K562 (cell line): Measurements from ENCODE around the gene WBP1L. TPM values are rescaled to one million over a fixed set of nuclear protein-coding genes. Genes with fewer than 3 reads are reported as not detected.

Experiments
- ARHGAP35 ChIP-seq: fragments of 450-650 bp; IDR thresholded peaks from 2 replicates; pipeline ENCODE4 v1.6.1; 2018; ENCODE audit not compliant: partially characterized antibody
- ATF6 ChIP-seq: sonication (generic); formaldehyde crosslinking; IDR thresholded peaks from 2 replicates; pipeline ENCODE4 v1.4.0; 2020; ENCODE audit warnings: mild to moderate bottlenecking, missing genetic modification reagents
- CLOCK ChIP-seq: fragments of 250-450 bp; sonication (Bioruptor Pico); IDR thresholded peaks from 2 replicates; pipeline ENCODE4 v1.4.0; 2020; ENCODE audit warnings: mild to moderate bottlenecking, moderate library complexity, borderline replicate concordance
- ELF1 ChIP-seq: fragments of 200-800 bp; sonication (Bioruptor generic); IDR thresholded peaks from 2 replicates; pipeline ENCODE4 v1.6.1; 2016; ENCODE audit warnings: missing genetic modification characterization, missing compliant biosample characterization
- GABPA ChIP-seq: fragments of 200-800 bp; sonication (Bioruptor generic); conservative IDR thresholded peaks from 2 replicates; pipeline ENCODE4 v1.6.1; 2016; ENCODE audit warnings: low read depth, missing genetic modification characterization, missing compliant biosample characterization
- HDAC1 ChIP-seq, 2 experiments: fragments of 450-650 bp; IDR thresholded peaks; 2 replicates each; pipeline ENCODE4 v1.6.1; 2016 to 2017; ENCODE audit warnings: inconsistent platforms in 1 of 2, mild to moderate bottlenecking in 1 of 2, moderate library complexity in 1 of 2
- HDGF ChIP-seq: fragments of 450-650 bp; IDR thresholded peaks from 2 replicates; pipeline ENCODE4 v1.6.1; 2016
- HNRNPL ChIP-seq: fragments of 200-400 bp; formaldehyde crosslinking; IDR thresholded peaks from 2 replicates; pipeline ENCODE4 v1.6.1; 2017; ENCODE audit warnings: low read depth, mild to moderate bottlenecking, low read length
- MAFG ChIP-seq: fragments of 450-650 bp; conservative IDR thresholded peaks from 2 replicates; pipeline ENCODE4 v1.6.1; 2016; ENCODE audit warnings: missing genetic modification characterization, missing compliant biosample characterization
- MNT ChIP-seq, 2 experiments: fragments of 450-650 bp; conservative IDR thresholded peaks; 2 replicates each; pipeline ENCODE4 v1.6.1; 2017; ENCODE audit warnings: mild to moderate bottlenecking in 2 of 2, moderate library complexity in 2 of 2
- NR2C1 ChIP-seq, 2 experiments: fragments of 450-650 bp; IDR thresholded peaks; 2 replicates each; pipeline ENCODE4 v1.6.1; 2017; ENCODE audit warnings: mild to moderate bottlenecking in 2 of 2, antibody characterized with exemption in 1 of 2, inconsistent platforms in 1 of 2, missing compliant biosample characterization in 1 of 2, missing genetic modification characterization in 1 of 2
- POLR2AphosphoS5 ChIP-seq: IDR thresholded peaks from 2 replicates; pipeline ENCODE4 v1.6.1; 2011; ENCODE audit warnings: mild to moderate bottlenecking, low read depth, low read length, moderate library complexity; ENCODE audit not compliant: control insufficient read depth, insufficient read depth
- POLR2B ChIP-seq: fragments of 450-650 bp; IDR thresholded peaks from 2 replicates; pipeline ENCODE4 v1.6.1; 2018; ENCODE audit warnings: low read depth; ENCODE audit not compliant: partially characterized antibody
- PREB ChIP-seq: sonication (generic); formaldehyde crosslinking; IDR thresholded peaks from 2 replicates; pipeline ENCODE4 v1.8.1; 2023; ENCODE audit warnings: mild to moderate bottlenecking, missing genetic modification reagents
- SLC30A9 ChIP-seq: fragments of 250-450 bp; sonication (Bioruptor Pico); IDR thresholded peaks from 2 replicates; pipeline ENCODE4 v1.8.0; 2022; ENCODE audit warnings: mild to moderate bottlenecking, moderate library complexity
- TFAP4 ChIP-seq: sonication (generic); formaldehyde crosslinking; IDR thresholded peaks from 2 replicates; pipeline ENCODE4 v1.8.0; 2022; ENCODE audit warnings: missing genetic modification reagents, mild to moderate bottlenecking, moderate library complexity, borderline replicate concordance
- ZNF398 ChIP-seq: fragments of 250-450 bp; sonication (Bioruptor Pico); IDR thresholded peaks from 2 replicates; pipeline ENCODE4 v1.8.0; 2021; ENCODE audit warnings: moderate library complexity, mild to moderate bottlenecking, inconsistent platforms
- ZSCAN29 ChIP-seq: fragments of 450-650 bp; IDR thresholded peaks from 2 replicates; pipeline ENCODE4 v1.6.1; 2017
- polyA plus RNA-seq, 8 experiments: library from polyadenylated mRNA; depleted of rRNA in 4 of 8; stranded (reverse) in 5 of 8; unstranded in 3 of 8; fragments of >200 nt; fragmentation: Nextera tagmentation in 2 of 8; fragmentation: Illumina TruSeq in 1 of 8; extraction: Ambion mirVana in 2 of 8; extraction: Trizol in 1 of 8; gene quantifications; 2 replicates each; pipeline versions ENCODE4 v1.2.1 to v1.2.3, GENCODE V29; 2011 to 2014; ENCODE audit warnings: inconsistent platforms in 1 of 8, missing spikeins in 1 of 8
- total RNA-seq, 7 experiments: library from RNA; depleted of rRNA in 6 of 7; stranded (reverse); fragments of >200 nt in 6 of 7; fragmentation: Illumina TruSeq in 2 of 7; extraction: Trizol in 2 of 7; gene quantifications; 2 replicates each; pipeline versions ENCODE4 v1.2.1 to v1.2.3, GENCODE V29; 2011 to 2021; ENCODE audit warnings: low replicate concordance in 1 of 7

Gene WBP1L
- total and polyA plus RNA-seq, 9 of the 15 experiments (the other 6 are each of a cell fraction or from before 2014, with no cell fraction given) = 3.2 to 14.4 (median 11.3) TPM

GRCh38 chr10:102718220-102718619, 25.5 kb upstream of the WBP1L start (continued):
- TF ChIP-seq SLC30A9 (CRISPR knock-in tag) = no peak
- peak; percentile 25; the same call in 1 of the 2 replicates for TF ChIP-seq POLR2AphosphoS5
- no peak for TF ChIP-seq POLR2B
- no peak for TF ChIP-seq ATF6 (CRISPR knock-in tag)
- peak in 1 of 2 experiments; percentile 37; a peak in 1 of 4 replicates for TF ChIP-seq MNT (conservative IDR thresholded peaks at IDR 0.05)
- TF ChIP-seq PREB (CRISPR knock-in tag) = no peak
- TF ChIP-seq MAFG (tag) = no peak
- no peak for TF ChIP-seq GABPA (tag)
- no peak for TF ChIP-seq ZNF398 (CRISPR knock-in tag)
- no peak for TF ChIP-seq HNRNPL
- TF ChIP-seq ZSCAN29 = no peak
- no peak for TF ChIP-seq HDGF
- 0 out of 4 replicates have a peak, but pooled peaks of 1 of the 2 experiments have one; percentile 45 for TF ChIP-seq HDAC1 (IDR thresholded peaks at IDR 0.05)
- TF ChIP-seq ELF1 (tag) = no peak
- no peak for TF ChIP-seq CLOCK (CRISPR knock-in tag)
- peak; percentile 89 for TF ChIP-seq TFAP4 (CRISPR knock-in tag)
- TF ChIP-seq ARHGAP35 = no peak
- TF ChIP-seq NR2C1 (IDR thresholded peaks at IDR 0.05) = no peak
- no peak for TF ChIP-seq NR2C1 (tag; IDR thresholded peaks at IDR 0.05)
